Caco-2 (cell line): ENCODE results near the gene GRIN2D. TPM values are rescaled to one million over a fixed set of nuclear protein-coding genes. Genes with fewer than 3 reads are reported as not detected.

Source experiments
- BruUV-seq: library from RNA; stranded (reverse); fragments of 400-500 nt; replicated peaks from 2 replicates; lab custom pipeline; 2021; lab: Mats Ljungman, UMichigan
- CTCF ChIA-PET: fragments of 300-600 bp; sonication (Branson Sonifier 250); formaldehyde crosslinking; loops from one replicate; lab custom pipeline; 2022; ENCODE audit warnings: antibody characterized with exemption; lab: Charles Lee
- POLR2A ChIA-PET: fragments of 300-600 bp; sonication (Branson Sonifier 250); formaldehyde crosslinking; loops from one replicate; lab custom pipeline; 2022; ENCODE audit warnings: antibody characterized with exemption; lab: Charles Lee
- DNase-seq, 2 experiments: peaks; one replicate each; pipeline versions ENCODE4 v3.0.0 to v3.0.0-alpha.2; 2020 to 2022
- H3K27me3 ChIP-seq: replicated peaks from 2 replicates; pipeline ENCODE4 v1.6.0; 2011; ENCODE audit warnings: low read length; ENCODE audit not compliant: control insufficient read depth, insufficient read depth
- H3K36me3 ChIP-seq: 2 replicates; pipeline ENCODE4 v1.5.1; 2011; ENCODE audit warnings: low read length; ENCODE audit not compliant: control insufficient read depth, insufficient read depth
- H3K4me1 ChIP-seq: fragments of 250-450 bp; sonication (Bioruptor Pico); 2 replicates; pipeline ENCODE4 v1.5.1; 2020; ENCODE audit warnings: mild to moderate bottlenecking
- H3K4me3 ChIP-seq: 2 replicates; pipeline ENCODE4 v1.5.1; 2011; ENCODE audit warnings: low read depth, mild to moderate bottlenecking, control low read depth, low read length
- H3K9me3 ChIP-seq: fragments of 250-450 bp; sonication (Bioruptor Pico); 2 replicates; pipeline ENCODE4 v1.5.1; 2020; ENCODE audit warnings: mild to moderate bottlenecking, moderate library complexity
- H3K27ac Mint-ChIP-seq: one replicate; pipeline ENCODE4 v1.8.0; 2022; ENCODE audit warnings: mixed read lengths; ENCODE audit not compliant: unreplicated experiment
- H3K27me3 Mint-ChIP-seq: one replicate; pipeline ENCODE4 v1.8.0; 2022; ENCODE audit warnings: mixed read lengths; ENCODE audit not compliant: insufficient read depth, unreplicated experiment
- H3K36me3 Mint-ChIP-seq: one replicate; pipeline ENCODE4 v1.8.0; 2022; ENCODE audit warnings: mild to moderate bottlenecking, mixed read lengths; ENCODE audit not compliant: insufficient read depth, unreplicated experiment
- H3K4me1 Mint-ChIP-seq: one replicate; pipeline ENCODE4 v1.8.0; 2022; ENCODE audit warnings: low read depth, mixed read lengths; ENCODE audit not compliant: unreplicated experiment
- H3K4me3 Mint-ChIP-seq: one replicate; pipeline ENCODE4 v1.8.0; 2022; ENCODE audit warnings: mild to moderate bottlenecking, moderate library complexity, mixed read lengths; ENCODE audit not compliant: unreplicated experiment
- H3K9me3 Mint-ChIP-seq: one replicate; pipeline ENCODE4 v1.8.0; 2022; ENCODE audit warnings: mixed read lengths; ENCODE audit not compliant: unreplicated experiment
- intact Hi-C: fragments of 100-400 bp; cut with micrococcal nuclease; formaldehyde crosslinking; loops from one replicate; pipeline ENCODE4 v1.10.0; 2022; ENCODE audit not compliant: unreplicated experiment
- total RNA-seq: library from RNA; stranded (reverse); gene quantifications from 2 replicates; pipeline ENCODE4 v1.2.3, GENCODE V29; 2022
- TF ChIP-seq, protein P1 (sequence below), 2 experiments: fragments of 200-600 bp in 1 of 2; IDR thresholded peaks; 1 replicate in 1 of 2; 2 replicates in 1 of 2; pipeline versions ENCODE4 v1.5.1 to v1.8.0; 2011 to 2022; ENCODE audit warnings: antibody characterized with exemption in 1 of 2, control low read depth in 1 of 2, inconsistent platforms in 1 of 2, low read depth in 1 of 2, low read length in 1 of 2, mild to moderate bottlenecking in 1 of 2, moderate library complexity in 1 of 2; ENCODE audit not compliant: insufficient read depth in 1 of 2, severe bottlenecking in 1 of 2, unreplicated experiment in 1 of 2

Gene GRIN2D
- total RNA-seq, 1 experiment from 2014 or later, result 6.5 TPM

DNA sequence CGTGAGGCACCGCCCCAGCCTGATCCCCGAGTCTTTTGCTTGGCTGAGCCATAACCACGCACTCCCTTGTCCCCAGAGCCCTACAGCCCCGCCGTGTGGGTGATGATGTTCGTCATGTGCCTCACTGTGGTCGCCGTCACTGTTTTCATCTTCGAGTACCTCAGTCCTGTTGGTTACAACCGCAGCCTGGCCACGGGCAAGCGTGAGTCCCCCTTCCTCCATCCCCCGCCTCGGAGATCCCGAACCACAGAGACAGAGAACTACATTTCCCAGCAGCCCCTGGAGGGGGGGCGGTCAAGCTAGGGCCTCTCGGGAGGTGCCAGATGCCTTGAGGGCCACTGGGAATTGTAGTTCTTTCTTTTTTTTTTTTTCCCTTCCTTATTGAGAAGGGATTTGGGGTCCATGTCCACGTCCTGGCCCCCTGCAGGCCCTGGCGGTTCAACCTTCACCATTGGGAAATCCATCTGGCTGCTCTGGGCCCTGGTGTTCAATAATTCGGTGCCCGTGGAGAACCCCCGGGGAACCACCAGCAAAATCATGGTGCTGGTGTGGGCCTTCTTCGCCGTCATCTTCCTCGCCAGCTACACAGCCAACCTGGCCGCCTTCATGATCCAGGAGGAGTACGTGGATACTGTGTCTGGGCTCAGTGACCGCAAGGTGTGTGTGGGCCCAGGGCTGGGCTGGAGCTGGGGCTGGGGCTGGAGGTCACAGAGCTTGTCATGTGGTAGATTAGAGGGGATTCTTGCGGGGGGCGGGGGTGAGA lies 25.9 kb downstream of the GRIN2D start:
- H3K4me3 Mint-ChIP-seq, result no peak overlapping the region
- intact Hi-C loops, result loop anchor here (2.0 kb wide), 1 partner anchor 27 kb away; no protein-coding TSS in a partner anchor
- no TSS peak for BruUV-seq
- Histone ChIP-seq H3K4me1 (peaks cover under 1% of the 10 kb centered on the region; the same call in 1 of the 2 replicates), H3K27me3 (no peaks in the 10 kb centered on the region; the same call in 1 of the 2 replicates), H3K9me3 (no peaks in the 10 kb centered on the region), H3K36me3 (no peaks in the 10 kb centered on the region), H3K4me3 (no peak overlapping the region)
- POLR2A ChIA-PET, result interaction anchor here (0.6 kb wide), 1 partner anchor 22 kb away, joined by 3 read pairs; no protein-coding TSS in a partner anchor
- CTCF ChIA-PET, result interaction anchor here (1.0 to 1.2 kb wide), 2 partner anchors 28 to 55 kb away, joined by 6 read pairs; partner anchors contain the start of genes KDELR1, SYNGR4 and TMEM143
- H3K9me3 Mint-ChIP-seq, result no peaks in the 10 kb centered on the region
- H3K36me3 Mint-ChIP-seq, result peaks cover 12% of the 10 kb centered on the region
- peaks cover 5% of the 10 kb centered on the region for H3K4me1 Mint-ChIP-seq
- no peaks in the 10 kb centered on the region for H3K27me3 Mint-ChIP-seq
- H3K27ac Mint-ChIP-seq, result no peak overlapping the region
- DNase-seq, result peak; percentile 63 to 72
- TF ChIP-seq, protein P1, sequence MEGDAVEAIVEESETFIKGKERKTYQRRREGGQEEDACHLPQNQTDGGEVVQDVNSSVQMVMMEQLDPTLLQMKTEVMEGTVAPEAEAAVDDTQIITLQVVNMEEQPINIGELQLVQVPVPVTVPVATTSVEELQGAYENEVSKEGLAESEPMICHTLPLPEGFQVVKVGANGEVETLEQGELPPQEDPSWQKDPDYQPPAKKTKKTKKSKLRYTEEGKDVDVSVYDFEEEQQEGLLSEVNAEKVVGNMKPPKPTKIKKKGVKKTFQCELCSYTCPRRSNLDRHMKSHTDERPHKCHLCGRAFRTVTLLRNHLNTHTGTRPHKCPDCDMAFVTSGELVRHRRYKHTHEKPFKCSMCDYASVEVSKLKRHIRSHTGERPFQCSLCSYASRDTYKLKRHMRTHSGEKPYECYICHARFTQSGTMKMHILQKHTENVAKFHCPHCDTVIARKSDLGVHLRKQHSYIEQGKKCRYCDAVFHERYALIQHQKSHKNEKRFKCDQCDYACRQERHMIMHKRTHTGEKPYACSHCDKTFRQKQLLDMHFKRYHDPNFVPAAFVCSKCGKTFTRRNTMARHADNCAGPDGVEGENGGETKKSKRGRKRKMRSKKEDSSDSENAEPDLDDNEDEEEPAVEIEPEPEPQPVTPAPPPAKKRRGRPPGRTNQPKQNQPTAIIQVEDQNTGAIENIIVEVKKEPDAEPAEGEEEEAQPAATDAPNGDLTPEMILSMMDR (IDR thresholded peaks at IDR 0.05; ENCODE audit: insufficient read depth in 1 of 2, low read depth in 1 of 2, low read length in 1 of 2, severe bottlenecking in 1 of 2, unreplicated experiment in 1 of 2), result no peak

DNA sequence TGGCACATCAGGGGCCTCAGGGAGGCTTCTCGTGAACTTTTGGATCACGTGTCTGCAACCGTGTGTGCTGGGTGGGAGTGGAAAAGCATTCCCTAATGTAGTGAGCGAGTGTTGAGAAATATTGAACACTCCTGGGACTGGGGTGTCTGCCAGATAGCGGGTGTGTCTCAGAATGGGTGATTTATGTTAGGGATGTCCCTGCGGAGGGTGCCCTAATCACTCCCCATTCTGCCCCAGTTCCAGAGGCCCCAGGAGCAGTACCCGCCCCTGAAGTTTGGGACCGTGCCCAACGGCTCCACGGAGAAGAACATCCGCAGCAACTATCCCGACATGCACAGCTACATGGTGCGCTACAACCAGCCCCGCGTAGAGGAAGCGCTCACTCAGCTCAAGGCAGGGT lies 28.1 kb downstream of the GRIN2D start:
- H3K27me3 Mint-ChIP-seq, result no peaks in the 10 kb centered on the region
- POLR2A ChIA-PET, result no interaction called here
- H3K4me1 ChIP-seq, result peaks cover 5% of the 10 kb centered on the region; the same call in 1 of the 2 replicates
- CTCF ChIA-PET, result no interaction called here
- intact Hi-C loops, result no loop called here
- TF ChIP-seq, protein P1 (IDR thresholded peaks at IDR 0.05; ENCODE audit: insufficient read depth in 1 of 2, low read depth in 1 of 2, low read length in 1 of 2, severe bottlenecking in 1 of 2, unreplicated experiment in 1 of 2), result no peak
- H3K4me3 ChIP-seq, result no peak overlapping the region
- H3K36me3 ChIP-seq, result no peaks in the 10 kb centered on the region
- H3K4me3 Mint-ChIP-seq, result no peak overlapping the region
- no peaks in the 10 kb centered on the region; the same call in 1 of the 2 replicates for H3K27me3 ChIP-seq
- no peak for DNase-seq
- H3K9me3 ChIP-seq, result no peaks in the 10 kb centered on the region
- H3K36me3 Mint-ChIP-seq, result peaks cover 6% of the 10 kb centered on the region
- peaks cover 12% of the 10 kb centered on the region for H3K4me1 Mint-ChIP-seq
- H3K9me3 Mint-ChIP-seq, result no peaks in the 10 kb centered on the region
- no TSS peak for BruUV-seq
- no peak overlapping the region for H3K27ac Mint-ChIP-seq

DNA sequence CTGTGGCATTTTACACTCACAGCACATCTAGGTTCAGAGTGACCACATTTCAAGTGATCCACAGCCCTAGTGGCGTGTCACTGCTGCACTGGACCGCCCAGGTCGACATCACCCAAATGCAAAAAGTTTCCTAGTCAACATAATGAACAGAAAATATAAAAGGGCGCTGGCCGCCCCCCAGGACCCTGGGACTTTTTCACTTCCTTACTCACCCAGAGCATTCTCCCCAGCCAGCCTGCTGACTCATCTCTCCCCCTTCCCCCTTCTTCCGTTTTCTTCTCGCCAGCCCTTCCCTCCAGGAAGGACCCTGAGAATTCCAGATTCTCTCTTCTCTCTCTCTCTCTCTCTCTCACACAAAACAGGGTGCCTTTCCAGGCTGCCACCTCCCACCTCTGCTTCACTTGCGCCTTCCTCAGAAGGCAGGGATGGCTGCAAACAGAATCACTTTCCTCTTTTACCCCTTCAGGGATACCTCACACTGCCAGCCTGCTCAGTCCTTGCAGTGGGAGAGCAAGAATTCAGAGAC lies 31.3 kb downstream of the GRIN2D start:
- Histone ChIP-seq H3K4me1 (peaks cover 5% of the 10 kb centered on the region; the same call in 1 of the 2 replicates), H3K4me3 (no peak overlapping the region), H3K9me3 (no peaks in the 10 kb centered on the region), H3K36me3 (no peaks in the 10 kb centered on the region), H3K27me3 (no peaks in the 10 kb centered on the region)
- Mint-ChIP-seq H3K4me1 (peaks cover 12% of the 10 kb centered on the region), H3K4me3 (no peak overlapping the region), H3K36me3 (no peaks in the 10 kb centered on the region), H3K27ac (peak overlapping the region; percentile 57), H3K27me3 (no peaks in the 10 kb centered on the region), H3K9me3 (no peaks in the 10 kb centered on the region)
- no peak for DNase-seq
- TF ChIP-seq, protein P1 (IDR thresholded peaks at IDR 0.05; ENCODE audit: insufficient read depth in 1 of 2, low read depth in 1 of 2, low read length in 1 of 2, severe bottlenecking in 1 of 2, unreplicated experiment in 1 of 2), result no peak
- POLR2A ChIA-PET, result no interaction called here
- CTCF ChIA-PET, result interaction anchor here (0.7 kb wide), 1 partner anchor 319 kb away, joined by 7 read pairs; no protein-coding TSS in a partner anchor
- intact Hi-C loops, result no loop called here
- no TSS peak for BruUV-seq
